Measurements from ENCODE around the gene COL6A1. TPM values are rescaled to one million over a fixed set of nuclear protein-coding genes. Genes with fewer than 3 reads are reported as not detected.
A peak's percentile ranks its signal among the peaks of the same experiment; 100 is the strongest.

Gene COL6A1
- total RNA-seq, 3 donors from 2014 or later (not counting 1 experiment from before 2014, with no cell fraction given) = 1.0 to 5.2 (median 2.5) TPM

GRCh38 chr21:45966791-45967394, 14.7 kb upstream of the COL6A1 start:
- 82% methylated on average over 4 of the region's 9 CpGs for WGBS (ENCODE audit: insufficient coverage)
- no peak for DNase-seq
- H3K27ac Mint-ChIP-seq = no peak overlapping the region

GRCh38 chr21:45969921-45970673, 11.5 kb upstream of the COL6A1 start:
- TF ChIP-seq CTCF (IDR thresholded peaks at IDR 0.05) = no peak
- ATAC-seq (no peak), DNase-seq (no peak)
- Mint-ChIP-seq H3K9me3 (no peaks in the 10 kb centered on the region), H3K4me1 (peaks cover 6 to 16% of the 10 kb centered on the region in 2 donors), H3K27ac (no peak overlapping the region), H3K36me3 (no peaks in the 10 kb centered on the region), H3K27me3 (ENCODE audit: low read depth in 2 of 2) (peaks cover 0 to 13% of the 10 kb centered on the region in 2 donors), H3K4me3 (peak overlapping the region; percentile 31)
- H3K4me1 ChIP-seq (ENCODE audit: control insufficient read depth, insufficient read depth, low read length) = peaks cover 36% of the 10 kb centered on the region
- H3K9me3 ChIP-seq (ENCODE audit: control insufficient read depth, insufficient read depth, low read length) = no peaks in the 10 kb centered on the region
- no peak overlapping the region for H3K27ac ChIP-seq (ENCODE audit: low read length)
- intact Hi-C loops (cut with micrococcal nuclease) = loop anchor here (5.0 kb wide), 2 partner anchors 82 to 127 kb away; partner anchors contain the start of gene COL6A2
- H3K27me3 ChIP-seq (ENCODE audit: control insufficient read depth, insufficient read depth, low read length) = peaks cover 35% of the 10 kb centered on the region
- H3K36me3 ChIP-seq (ENCODE audit: control insufficient read depth, insufficient read depth, low read length) = no peaks in the 10 kb centered on the region
- 73% methylated on average over 22 of the region's 22 CpGs for WGBS (ENCODE audit: insufficient coverage)
- H3K4me3 ChIP-seq (ENCODE audit: low read length) = no peak overlapping the region

More at GRCh38 chr21:45966791-45967394, 14.7 kb upstream of the COL6A1 start:
- Histone ChIP-seq H3K4me3 (ENCODE audit: low read length) (no peak overlapping the region), H3K4me1 (ENCODE audit: control insufficient read depth, insufficient read depth, low read length) (peaks cover 6% of the 10 kb centered on the region), H3K36me3 (ENCODE audit: control insufficient read depth, insufficient read depth, low read length) (no peaks in the 10 kb centered on the region), H3K27ac (ENCODE audit: low read length) (no peak overlapping the region), H3K27me3 (ENCODE audit: control insufficient read depth, insufficient read depth, low read length) (peaks cover 11% of the 10 kb centered on the region), H3K9me3 (ENCODE audit: control insufficient read depth, insufficient read depth, low read length) (peaks cover 6% of the 10 kb centered on the region)
- H3K9me3 Mint-ChIP-seq = peaks cover 5 to 6% of the 10 kb centered on the region in 2 donors
- intact Hi-C loops (cut with micrococcal nuclease) = no loop called here
- no peak for TF ChIP-seq CTCF (IDR thresholded peaks at IDR 0.05)
- peaks cover 0 to 4% of the 10 kb centered on the region in 2 donors for H3K4me1 Mint-ChIP-seq
- H3K4me3 Mint-ChIP-seq = no peak overlapping the region
- peaks cover 8% of the 10 kb centered on the region for H3K36me3 Mint-ChIP-seq
- H3K27me3 Mint-ChIP-seq (ENCODE audit: low read depth in 2 of 2) = peaks cover 13 to 25% of the 10 kb centered on the region in 2 donors
- no peak for ATAC-seq

GRCh38 chr21:45970674-45971615, 10.6 kb upstream of the COL6A1 start:
- Histone ChIP-seq H3K36me3 (ENCODE audit: control insufficient read depth, insufficient read depth, low read length) (no peaks in the 10 kb centered on the region), H3K27me3 (ENCODE audit: control insufficient read depth, insufficient read depth, low read length) (peaks cover 36% of the 10 kb centered on the region), H3K4me3 (ENCODE audit: low read length) (no peak overlapping the region), H3K4me1 (ENCODE audit: control insufficient read depth, insufficient read depth, low read length) (peaks cover 44% of the 10 kb centered on the region), H3K9me3 (ENCODE audit: control insufficient read depth, insufficient read depth, low read length) (no peaks in the 10 kb centered on the region), H3K27ac (ENCODE audit: low read length) (no peak overlapping the region)
- H3K36me3 Mint-ChIP-seq = no peaks in the 10 kb centered on the region
- DNase-seq (peak in 1 of 2 donors; percentile 64), ATAC-seq (peak; percentile 36 to 52 (median 46))
- H3K27ac Mint-ChIP-seq = no peak overlapping the region
- no peak overlapping the region for H3K4me3 Mint-ChIP-seq
- WGBS (ENCODE audit: insufficient coverage) = 45% methylated on average over 25 of the region's 25 CpGs
- peaks cover 7 to 21% of the 10 kb centered on the region in 2 donors for H3K27me3 Mint-ChIP-seq (ENCODE audit: low read depth in 2 of 2)
- intact Hi-C loops (cut with micrococcal nuclease) = loop anchor here (5.0 kb wide), 2 partner anchors 81 to 126 kb away; partner anchors contain the start of gene COL6A2
- peak; percentile 75 for TF ChIP-seq CTCF (IDR thresholded peaks at IDR 0.05)
- H3K4me1 Mint-ChIP-seq = peaks cover 15 to 25% of the 10 kb centered on the region in 2 donors
- H3K9me3 Mint-ChIP-seq = no peaks in the 10 kb centered on the region

All from natural killer cell (primary cell).